Sigmoid colon (tissue), 4 donors: ENCODE measurements around the gene GLCCI1.

ENCODE experiments used
- POLR2AphosphoS5 ChIP-seq, 4 donors: sonication (generic); formaldehyde crosslinking; IDR thresholded peaks; one replicate each; pipeline ENCODE4 v1.6.1; 2017; ENCODE audit warnings: antibody characterized with exemption in 4 of 4
- TF ChIP-seq, protein P1 (sequence below), 4 experiments: fragments of 450-650 bp in 3 of 4; fragments of 200-600 bp in 1 of 4; IDR thresholded peaks; one replicate each; pipeline ENCODE4 v1.5.1; 2016 to 2019; ENCODE audit warnings: antibody characterized with exemption in 4 of 4, mild to moderate bottlenecking in 3 of 4, moderate library complexity in 2 of 4

DNA sequence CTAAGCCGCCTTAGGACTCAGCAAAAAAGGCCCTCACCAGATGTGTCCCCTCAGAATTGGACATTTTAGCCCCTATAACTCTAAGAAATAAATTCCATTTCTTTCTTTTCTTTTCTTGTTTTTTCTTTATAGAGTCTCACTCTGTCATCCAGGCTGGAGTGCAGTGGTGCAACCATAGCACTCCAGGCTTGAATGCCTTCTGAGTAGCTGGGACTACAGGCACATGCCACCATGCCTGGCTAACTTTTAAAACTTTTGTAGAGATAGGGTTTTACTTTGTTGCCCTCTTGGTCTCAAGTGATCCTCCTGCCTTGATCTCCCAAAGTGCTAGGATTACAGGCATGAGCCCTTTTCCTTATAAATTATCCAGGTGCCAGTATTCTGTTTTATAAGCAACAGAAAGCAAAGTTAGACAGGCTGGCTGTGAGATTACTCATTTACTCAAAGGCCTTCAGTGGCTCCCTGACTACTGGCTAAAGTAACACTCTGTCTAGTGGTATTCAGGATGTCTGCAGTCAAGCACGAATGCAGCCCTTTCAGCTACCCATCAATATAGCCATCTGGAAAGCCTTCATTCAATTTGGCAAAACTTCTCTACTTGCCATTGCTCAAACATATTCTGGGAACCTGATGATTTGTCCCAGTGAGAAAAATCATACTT is 164.7 kb downstream of the GLCCI1 start:
- TF ChIP-seq, protein P1, sequence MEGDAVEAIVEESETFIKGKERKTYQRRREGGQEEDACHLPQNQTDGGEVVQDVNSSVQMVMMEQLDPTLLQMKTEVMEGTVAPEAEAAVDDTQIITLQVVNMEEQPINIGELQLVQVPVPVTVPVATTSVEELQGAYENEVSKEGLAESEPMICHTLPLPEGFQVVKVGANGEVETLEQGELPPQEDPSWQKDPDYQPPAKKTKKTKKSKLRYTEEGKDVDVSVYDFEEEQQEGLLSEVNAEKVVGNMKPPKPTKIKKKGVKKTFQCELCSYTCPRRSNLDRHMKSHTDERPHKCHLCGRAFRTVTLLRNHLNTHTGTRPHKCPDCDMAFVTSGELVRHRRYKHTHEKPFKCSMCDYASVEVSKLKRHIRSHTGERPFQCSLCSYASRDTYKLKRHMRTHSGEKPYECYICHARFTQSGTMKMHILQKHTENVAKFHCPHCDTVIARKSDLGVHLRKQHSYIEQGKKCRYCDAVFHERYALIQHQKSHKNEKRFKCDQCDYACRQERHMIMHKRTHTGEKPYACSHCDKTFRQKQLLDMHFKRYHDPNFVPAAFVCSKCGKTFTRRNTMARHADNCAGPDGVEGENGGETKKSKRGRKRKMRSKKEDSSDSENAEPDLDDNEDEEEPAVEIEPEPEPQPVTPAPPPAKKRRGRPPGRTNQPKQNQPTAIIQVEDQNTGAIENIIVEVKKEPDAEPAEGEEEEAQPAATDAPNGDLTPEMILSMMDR (IDR thresholded peaks at IDR 0.05) = no peak
- TF ChIP-seq POLR2AphosphoS5 (IDR thresholded peaks at IDR 0.05) = no peak
